Fibroblast of mammary gland (primary cell): ENCODE measurements around the gene ARHGAP15.

Experiments used
- DNase-seq: peaks from one replicate; pipeline ENCODE4 v3.0.0-alpha.2; 2010; ENCODE audit warnings: low read depth
- H3K4me3 ChIP-seq: 2 replicates; pipeline ENCODE4 v1.5.1; 2011; ENCODE audit warnings: low read depth, mild to moderate bottlenecking, low read length, moderate library complexity; ENCODE audit not compliant: control insufficient read depth
- TF ChIP-seq, protein P1 (sequence below): conservative IDR thresholded peaks from 2 replicates; pipeline ENCODE4 v1.5.1; 2011; ENCODE audit warnings: low read depth, low read length, inconsistent platforms; ENCODE audit not compliant: control insufficient read depth, insufficient read depth

The ARHGAP15 gene

DNA sequence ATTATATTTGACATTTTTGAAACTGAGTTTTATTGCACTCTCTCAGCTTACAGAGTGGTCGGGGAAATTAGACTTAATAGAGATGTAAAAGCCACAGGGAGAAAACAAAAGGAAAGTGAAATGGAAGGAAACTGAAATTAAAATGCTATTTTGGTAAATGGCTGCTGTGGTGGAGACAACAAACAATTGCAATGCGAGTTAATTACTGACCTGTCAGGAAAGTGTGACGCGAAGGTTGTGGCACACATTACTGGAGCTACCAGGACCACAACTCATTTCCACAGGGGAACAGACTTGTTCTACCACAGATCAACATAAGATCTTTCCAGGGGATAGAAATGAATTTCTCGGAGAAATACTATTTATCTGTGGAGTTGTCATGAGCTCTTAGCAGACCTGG lies 19.5 kb downstream of the ARHGAP15 start:
- no peak overlapping the region for H3K4me3 ChIP-seq
- DNase-seq = no peak
- TF ChIP-seq, protein P1, sequence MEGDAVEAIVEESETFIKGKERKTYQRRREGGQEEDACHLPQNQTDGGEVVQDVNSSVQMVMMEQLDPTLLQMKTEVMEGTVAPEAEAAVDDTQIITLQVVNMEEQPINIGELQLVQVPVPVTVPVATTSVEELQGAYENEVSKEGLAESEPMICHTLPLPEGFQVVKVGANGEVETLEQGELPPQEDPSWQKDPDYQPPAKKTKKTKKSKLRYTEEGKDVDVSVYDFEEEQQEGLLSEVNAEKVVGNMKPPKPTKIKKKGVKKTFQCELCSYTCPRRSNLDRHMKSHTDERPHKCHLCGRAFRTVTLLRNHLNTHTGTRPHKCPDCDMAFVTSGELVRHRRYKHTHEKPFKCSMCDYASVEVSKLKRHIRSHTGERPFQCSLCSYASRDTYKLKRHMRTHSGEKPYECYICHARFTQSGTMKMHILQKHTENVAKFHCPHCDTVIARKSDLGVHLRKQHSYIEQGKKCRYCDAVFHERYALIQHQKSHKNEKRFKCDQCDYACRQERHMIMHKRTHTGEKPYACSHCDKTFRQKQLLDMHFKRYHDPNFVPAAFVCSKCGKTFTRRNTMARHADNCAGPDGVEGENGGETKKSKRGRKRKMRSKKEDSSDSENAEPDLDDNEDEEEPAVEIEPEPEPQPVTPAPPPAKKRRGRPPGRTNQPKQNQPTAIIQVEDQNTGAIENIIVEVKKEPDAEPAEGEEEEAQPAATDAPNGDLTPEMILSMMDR = no peak

DNA sequence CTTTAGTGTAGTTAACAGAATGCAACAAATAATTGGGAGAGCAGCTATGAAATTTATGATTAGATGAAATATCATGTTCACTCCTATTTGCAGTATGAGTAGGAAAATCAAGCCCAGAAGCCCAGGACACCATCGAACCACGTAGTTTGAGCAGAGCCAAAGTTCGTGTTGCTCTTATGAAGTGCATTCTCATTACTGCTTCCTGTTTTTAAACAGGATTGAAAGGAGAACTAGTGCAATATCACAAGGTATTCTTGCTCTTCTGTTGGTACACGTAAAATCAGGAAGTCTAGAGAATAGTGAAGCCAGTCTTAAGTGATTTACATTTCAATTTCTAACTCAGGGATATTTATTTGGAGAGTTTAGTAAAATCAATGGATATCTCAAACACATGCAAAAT lies 21.1 kb downstream of the ARHGAP15 start:
- DNase-seq = no peak
- H3K4me3 ChIP-seq = no peak overlapping the region
- TF ChIP-seq, protein P1 = no peak

DNA sequence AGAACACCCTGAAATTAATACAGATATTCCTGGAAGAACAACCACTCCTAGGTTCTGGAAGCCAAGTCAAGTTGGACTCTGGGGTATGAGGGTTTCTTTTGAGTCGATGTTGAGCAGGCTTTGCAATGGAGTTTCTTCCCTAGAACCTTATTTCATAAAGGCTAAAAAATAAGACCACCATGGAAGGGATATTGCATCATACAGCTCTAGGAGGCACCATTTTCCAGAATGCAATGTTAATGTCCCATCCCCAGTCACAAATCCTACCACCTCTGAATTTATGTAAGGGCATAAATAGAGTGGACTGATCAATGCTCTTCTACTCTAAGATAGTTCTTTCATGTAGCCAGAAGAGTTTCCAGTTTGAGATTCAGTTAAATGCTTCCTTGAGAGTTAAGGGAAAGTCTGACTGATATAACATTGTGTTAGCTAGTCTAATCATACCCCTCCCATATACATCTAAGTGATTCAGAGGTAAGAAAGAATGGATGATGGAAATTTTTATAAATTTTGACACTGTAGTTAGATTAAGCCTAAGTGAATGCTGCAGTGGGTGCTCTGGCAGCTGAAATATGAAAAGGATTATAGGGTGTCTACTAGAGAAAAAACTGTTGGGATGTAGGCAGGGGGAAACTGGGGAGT lies 22.0 kb downstream of the ARHGAP15 start:
- TF ChIP-seq, protein P1 = no peak
- H3K4me3 ChIP-seq = no peak overlapping the region
- no peak for DNase-seq

DNA sequence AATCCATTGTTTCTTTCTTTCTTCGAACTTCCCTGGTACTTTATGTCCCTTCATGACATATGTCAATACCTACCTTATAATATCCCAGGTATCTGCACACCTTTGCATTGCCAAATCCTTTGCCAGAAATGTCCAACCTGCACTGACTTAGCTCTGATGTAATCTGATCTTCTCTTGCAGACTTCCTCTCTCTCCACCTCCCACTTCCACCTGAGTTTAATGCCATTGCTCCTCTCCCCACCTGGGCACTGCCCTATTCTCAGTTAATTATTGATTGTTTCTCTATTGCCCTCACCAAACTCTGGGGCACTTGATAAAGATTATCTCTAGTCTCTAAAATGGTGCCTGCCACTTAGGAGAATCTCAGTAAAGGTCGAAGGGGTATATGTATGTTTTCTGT lies 23.0 kb downstream of the ARHGAP15 start:
- no peak overlapping the region for H3K4me3 ChIP-seq
- TF ChIP-seq, protein P1 = no peak
- no peak for DNase-seq

DNA sequence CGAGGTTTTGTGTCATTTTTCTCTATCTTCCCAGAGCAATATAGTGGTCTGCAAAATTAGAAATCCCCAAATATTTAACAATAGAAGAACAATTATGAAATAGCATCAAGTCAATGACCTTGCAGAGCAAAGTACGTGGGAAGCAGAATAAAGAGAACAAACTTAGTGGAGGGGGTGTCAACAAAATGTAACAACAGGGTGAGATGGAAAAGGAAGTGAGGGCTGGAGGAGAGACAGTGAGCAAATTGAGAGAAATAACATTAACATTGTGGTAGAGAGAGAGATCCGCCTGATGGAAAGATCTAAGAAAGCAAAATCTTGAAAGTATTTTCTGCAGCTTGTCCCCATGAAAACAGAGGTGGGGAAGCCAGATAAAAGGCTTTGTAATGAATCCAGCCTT lies 23.4 kb downstream of the ARHGAP15 start:
- TF ChIP-seq, protein P1 = no peak
- DNase-seq = no peak
- no peak overlapping the region for H3K4me3 ChIP-seq

DNA sequence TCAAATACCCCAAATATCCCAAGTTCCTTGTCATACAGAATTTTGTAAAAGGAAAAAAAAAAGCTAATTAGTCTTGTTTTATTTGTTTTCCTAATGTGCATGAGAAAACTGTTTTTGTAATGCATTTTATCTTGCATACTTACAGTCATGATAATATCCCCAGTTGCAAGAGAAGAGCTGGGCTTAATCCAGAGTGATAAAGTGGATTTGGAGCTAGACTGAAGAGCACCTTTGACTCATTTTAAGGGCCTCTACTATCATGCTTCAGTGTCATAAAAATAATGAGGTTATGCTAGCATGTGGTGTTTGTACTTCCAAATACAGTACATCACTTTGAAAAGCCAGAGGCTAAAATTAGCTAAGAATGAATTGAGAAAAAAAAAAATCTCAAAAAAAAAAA lies 26.4 kb downstream of the ARHGAP15 start:
- H3K4me3 ChIP-seq = no peak overlapping the region
- DNase-seq = no peak
- TF ChIP-seq, protein P1 = no peak

DNA sequence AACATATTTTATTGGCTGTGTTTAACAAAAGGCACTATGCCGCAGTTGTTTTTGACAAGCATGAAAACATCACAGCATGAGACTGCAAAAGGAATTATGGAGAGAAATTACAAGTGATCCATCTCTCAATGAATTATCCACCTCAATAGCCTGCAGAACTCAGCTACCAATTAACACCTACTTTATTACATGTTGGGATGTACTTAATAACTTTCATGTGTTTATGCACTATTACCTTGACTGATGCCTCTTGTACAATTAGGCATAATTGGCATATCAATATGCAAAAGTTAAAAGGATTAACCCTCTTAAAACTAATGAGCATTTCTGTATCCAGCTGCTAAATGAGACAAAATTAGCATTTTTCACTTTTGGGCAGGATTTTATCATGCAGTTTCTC lies 27.8 kb downstream of the ARHGAP15 start:
- TF ChIP-seq, protein P1 = no peak
- H3K4me3 ChIP-seq = no peak overlapping the region
- DNase-seq = no peak
